SK-N-SH (cell line): Measurements from ENCODE around the gene SHLD2. TPM values are rescaled to one million over a fixed set of nuclear protein-coding genes. Genes with fewer than 3 reads are reported as not detected.

Experiments used
- CTCF ChIA-PET: fragments of 300-600, 350-600 bp; formaldehyde crosslinking; extraction: SDS; loops from one replicate; lab custom pipeline; 2021; lab: Yijun Ruan, JAX
- POLR2A ChIA-PET: fragments of 350-600 bp; sonication (Branson Sonifier 250); formaldehyde crosslinking; extraction: SDS; loops from one replicate; lab custom pipeline; 2020; ENCODE audit warnings: antibody characterized with exemption, inconsistent platforms; lab: Yijun Ruan, JAX
- DNase-seq: peaks from one replicate; pipeline ENCODE4 v3.0.0; 2012
- H2AFZ ChIP-seq: fragments of 200-600 bp; sonication (generic); 2 replicates; pipeline ENCODE4 v1.8.1; 2016; ENCODE audit warnings: antibody characterized with exemption, mild to moderate bottlenecking, low read depth
- H3F3A ChIP-seq: fragments of 200-600 bp; sonication (generic); replicated peaks from 2 replicates; pipeline ENCODE3; 2016; ENCODE audit warnings: antibody characterized with exemption, mild to moderate bottlenecking; ENCODE audit not compliant: insufficient read depth
- H3K27ac ChIP-seq, 2 experiments: fragments of 200-500 bp in 1 of 2; fragments of 200-600 bp in 1 of 2; sonication (Bioruptor generic) in 1 of 2; sonication (generic), shearing (Covaris generic) in 1 of 2; 2 replicates each; pipeline versions ENCODE4 v1.5.1 to v1.6.1; 2014 to 2016; ENCODE audit warnings: low read depth in 2 of 2, inconsistent platforms in 1 of 2, low read length in 1 of 2, mild to moderate bottlenecking in 1 of 2, mixed read lengths in 1 of 2
- H3K27me3 ChIP-seq: fragments of 200-600 bp; sonication (generic), shearing (Covaris generic); 2 replicates; pipeline ENCODE4 v1.6.1; 2016; ENCODE audit warnings: mixed run types; ENCODE audit not compliant: insufficient read depth
- H3K36me3 ChIP-seq, 2 experiments: fragments of 200-500 bp in 1 of 2; fragments of 200-600 bp in 1 of 2; sonication (Bioruptor generic) in 1 of 2; sonication (generic) in 1 of 2; replicated peaks in 1 of 2; 2 replicates each; pipeline versions ENCODE3 to v1.5.1; 2014 to 2016; ENCODE audit warnings: low read length in 1 of 2, mild to moderate bottlenecking in 1 of 2; ENCODE audit not compliant: insufficient read depth in 2 of 2, control insufficient read depth in 1 of 2
- H3K4me1 ChIP-seq, 2 experiments: fragments of 200-500 bp in 1 of 2; fragments of 200-600 bp in 1 of 2; sonication (Bioruptor generic) in 1 of 2; sonication (generic), shearing (Covaris generic) in 1 of 2; 2 replicates each; pipeline versions ENCODE4 v1.5.1 to v1.6.1; 2014 to 2016; ENCODE audit warnings: low read depth in 1 of 2, low read length in 1 of 2, mixed run types in 1 of 2; ENCODE audit not compliant: insufficient read depth in 2 of 2, control insufficient read depth in 1 of 2
- H3K4me2 ChIP-seq: fragments of 200-600 bp; sonication (generic), shearing (Covaris generic); 2 replicates; pipeline ENCODE4 v1.6.1; 2017; ENCODE audit warnings: mixed run types
- H3K4me3 ChIP-seq, 2 experiments: fragments of 200-500 bp in 1 of 2; fragments of 200-600 bp in 1 of 2; sonication (Bioruptor generic) in 1 of 2; sonication (generic), shearing (Covaris generic) in 1 of 2; 2 replicates each; pipeline versions ENCODE4 v1.5.1 to v1.8.1; 2014 to 2016; ENCODE audit warnings: low read depth in 2 of 2, inconsistent platforms in 1 of 2, low read length in 1 of 2, mild to moderate bottlenecking in 1 of 2, mixed read lengths in 1 of 2, moderate library complexity in 1 of 2
- H3K79me2 ChIP-seq: fragments of 200-600 bp; sonication (generic); 2 replicates; pipeline ENCODE4 v1.8.1; 2017; ENCODE audit warnings: mild to moderate bottlenecking; ENCODE audit not compliant: insufficient read depth
- H3K9ac ChIP-seq: fragments of 200-600 bp; sonication (generic); 2 replicates; pipeline ENCODE4 v1.6.1; 2017; ENCODE audit warnings: mixed run types
- H3K9me2 ChIP-seq: fragments of 200-600 bp; sonication (generic); 2 replicates; pipeline ENCODE4 v1.6.1; 2017; ENCODE audit warnings: mixed run types
- H3K9me3 ChIP-seq: fragments of 200-600 bp; sonication (generic); 2 replicates; pipeline ENCODE4 v1.6.1; 2017; ENCODE audit warnings: mixed run types, mild to moderate bottlenecking, moderate library complexity
- H4K20me1 ChIP-seq: fragments of 200-600 bp; sonication (generic); 2 replicates; pipeline ENCODE4 v1.6.1; 2017; ENCODE audit warnings: mild to moderate bottlenecking, mixed run types; ENCODE audit not compliant: insufficient read depth
- FOXM1 ChIP-seq: IDR thresholded peaks from 2 replicates; pipeline ENCODE4 v1.4.0; 2012; ENCODE audit warnings: low read depth, mild to moderate bottlenecking
- GABPA ChIP-seq: IDR thresholded peaks from 2 replicates; pipeline ENCODE4 v1.4.0; 2012; ENCODE audit warnings: low read depth, mild to moderate bottlenecking
- GATA2 ChIP-seq: sonication (generic); formaldehyde crosslinking; IDR thresholded peaks from 2 replicates; pipeline ENCODE4 v1.5.0; 2020; ENCODE audit warnings: mild to moderate bottlenecking, missing genetic modification reagents
- MEF2A ChIP-seq: IDR thresholded peaks from 2 replicates; pipeline ENCODE4 v1.4.0; 2012; ENCODE audit warnings: low read depth, borderline replicate concordance
- MXI1 ChIP-seq: IDR thresholded peaks from 2 replicates; pipeline ENCODE4 v1.6.1; 2012; ENCODE audit warnings: mild to moderate bottlenecking, low read depth, low read length, improper control_type of control experiment
- NFIC ChIP-seq: IDR thresholded peaks from 2 replicates; pipeline ENCODE4 v1.4.0; 2012; ENCODE audit warnings: borderline replicate concordance
- NRF1 ChIP-seq: IDR thresholded peaks from 2 replicates; pipeline ENCODE4 v1.6.1; 2012; ENCODE audit warnings: low read depth, mild to moderate bottlenecking, low read length
- RFX5 ChIP-seq: IDR thresholded peaks from 2 replicates; pipeline ENCODE4 v1.6.1; 2012; ENCODE audit warnings: mild to moderate bottlenecking, improper control_type of control experiment, low read length
- RXRA ChIP-seq: IDR thresholded peaks from 2 replicates; pipeline ENCODE4 v1.4.0; 2012; ENCODE audit warnings: low read depth, mild to moderate bottlenecking, borderline replicate concordance
- SMC3 ChIP-seq: IDR thresholded peaks from 2 replicates; pipeline ENCODE4 v1.6.1; 2012; ENCODE audit warnings: low read depth, low read length, improper control_type of control experiment
- TAF1 ChIP-seq: IDR thresholded peaks from 2 replicates; pipeline ENCODE4 v1.6.1; 2012; ENCODE audit warnings: low read depth, mild to moderate bottlenecking, low read length, moderate library complexity, borderline replicate concordance
- YY1 ChIP-seq: IDR thresholded peaks from 2 replicates; pipeline ENCODE4 v1.4.0; 2012; ENCODE audit warnings: low read depth, mild to moderate bottlenecking
- WGBS: methylation state at CpG from one replicate; pipeline ENCODE4 v1.1.6; 2017; ENCODE audit warnings: low lambda C conversion rate; 5-methylcytosine and 5-hydroxymethylcytosine counted together
- polyA plus RNA-seq, 3 experiments: library from polyadenylated mRNA; depleted of rRNA; stranded (reverse); fragments of >200 nt; gene quantifications; 2 replicates each; pipeline ENCODE4 v1.2.3, GENCODE V29; 2012
- TF ChIP-seq, protein P1 (sequence below): fragments of 150-350 bp; IDR thresholded peaks from 2 replicates; pipeline ENCODE4 v1.6.1; 2016; ENCODE audit warnings: mild to moderate bottlenecking, low read depth, low read length
- TF ChIP-seq, protein P2 (sequence below): IDR thresholded peaks from 2 replicates; pipeline ENCODE4 v1.4.0; 2012; ENCODE audit warnings: low read depth, borderline replicate concordance
- TF ChIP-seq, protein P3 (sequence below): IDR thresholded peaks from 2 replicates; pipeline ENCODE4 v1.4.0; 2012; ENCODE audit warnings: low read depth

SHLD2 gene
- polyA plus RNA-seq, 1 of the 3 experiments (the other 2 are of a cell fraction) = 4.7 TPM

DNA sequence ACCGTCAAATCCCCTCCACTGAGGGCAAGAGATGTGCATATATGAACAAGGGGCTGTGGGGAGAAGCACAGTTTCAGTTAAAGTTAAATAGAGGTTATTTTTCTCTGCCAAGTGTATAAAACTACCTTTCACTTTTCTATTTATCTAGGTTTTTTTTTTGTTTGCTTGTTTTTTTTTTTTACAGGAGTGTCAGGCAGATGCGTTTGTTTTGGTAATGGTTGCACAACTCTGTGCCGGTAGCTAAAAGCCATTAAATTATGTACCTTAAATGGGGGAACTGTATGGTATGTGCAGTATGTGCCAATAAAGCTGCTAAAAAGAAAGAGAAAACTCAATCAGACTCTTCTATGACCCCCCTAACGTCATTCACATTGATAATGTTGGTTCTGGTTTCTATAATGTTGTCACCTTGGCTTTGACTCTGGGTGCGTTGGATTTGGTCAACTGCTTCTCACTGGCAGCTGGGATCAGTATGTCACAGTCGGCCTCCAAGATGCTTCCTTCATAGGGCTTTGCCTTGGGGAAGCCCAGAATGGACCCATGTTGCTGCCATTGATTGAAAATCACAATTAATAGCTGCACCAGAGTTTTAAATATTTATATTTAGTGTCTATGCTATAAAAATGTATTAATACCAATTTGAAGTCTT, 34.6 kb upstream of the SHLD2 start (continued):
- TF ChIP-seq, protein P1, sequence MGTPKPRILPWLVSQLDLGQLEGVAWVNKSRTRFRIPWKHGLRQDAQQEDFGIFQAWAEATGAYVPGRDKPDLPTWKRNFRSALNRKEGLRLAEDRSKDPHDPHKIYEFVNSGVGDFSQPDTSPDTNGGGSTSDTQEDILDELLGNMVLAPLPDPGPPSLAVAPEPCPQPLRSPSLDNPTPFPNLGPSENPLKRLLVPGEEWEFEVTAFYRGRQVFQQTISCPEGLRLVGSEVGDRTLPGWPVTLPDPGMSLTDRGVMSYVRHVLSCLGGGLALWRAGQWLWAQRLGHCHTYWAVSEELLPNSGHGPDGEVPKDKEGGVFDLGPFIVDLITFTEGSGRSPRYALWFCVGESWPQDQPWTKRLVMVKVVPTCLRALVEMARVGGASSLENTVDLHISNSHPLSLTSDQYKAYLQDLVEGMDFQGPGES = no peak

DNA sequence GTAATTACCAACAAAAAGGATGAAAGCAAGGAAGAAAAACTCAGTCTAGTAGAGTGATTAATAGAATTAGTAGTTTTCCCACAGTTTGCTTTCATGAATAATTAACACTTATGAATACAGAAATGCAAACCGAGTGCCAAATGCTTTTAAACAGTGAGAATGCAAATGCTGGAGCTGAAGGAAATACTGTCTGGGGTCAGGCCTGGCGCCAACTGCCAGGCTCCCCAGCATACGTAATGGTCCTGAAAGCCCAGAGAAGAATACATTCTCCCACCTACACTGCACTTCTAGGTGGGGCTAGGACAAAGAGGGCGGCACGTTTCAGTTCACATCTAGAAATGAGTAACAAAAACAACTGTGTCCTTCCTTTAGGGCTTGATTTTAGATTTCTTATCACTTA, 30.4 kb upstream of the SHLD2 start:
- Histone ChIP-seq H3K9me2 (no peaks in the 10 kb centered on the region), H3K9me3 (no peaks in the 10 kb centered on the region), H4K20me1 (no peaks in the 10 kb centered on the region), H3F3A (no peaks in the 10 kb centered on the region), H3K36me3 (peaks cover 42 to 61% of the 10 kb centered on the region in 2 experiments), H2AFZ (no peak overlapping the region), H3K27ac (no peak overlapping the region), H3K4me1 (no peaks in the 10 kb centered on the region; a peak in 1 of 4 replicates), H3K4me2 (no peak overlapping the region), H3K79me2 (peaks cover 4% of the 10 kb centered on the region; the same call in 1 of the 2 replicates), H3K4me3 (no peak overlapping the region), H3K9ac (no peak overlapping the region), H3K27me3 (no peaks in the 10 kb centered on the region)
- POLR2A ChIA-PET = no interaction called here
- CTCF ChIA-PET = no interaction called here
- 92% methylated on average over 5 of the region's 5 CpGs for WGBS
- no peak for TF ChIP-seq SMC3
- TF ChIP-seq GABPA = no peak
- no peak for TF ChIP-seq YY1
- TF ChIP-seq RFX5 = no peak
- TF ChIP-seq MXI1 = no peak
- TF ChIP-seq, protein P1 = no peak
- TF ChIP-seq GATA2 (CRISPR knock-in tag) = no peak
- no peak for TF ChIP-seq TAF1
- no peak for TF ChIP-seq FOXM1
- TF ChIP-seq RXRA = no peak
- TF ChIP-seq NRF1 = no peak
- DNase-seq = no peak

DNA sequence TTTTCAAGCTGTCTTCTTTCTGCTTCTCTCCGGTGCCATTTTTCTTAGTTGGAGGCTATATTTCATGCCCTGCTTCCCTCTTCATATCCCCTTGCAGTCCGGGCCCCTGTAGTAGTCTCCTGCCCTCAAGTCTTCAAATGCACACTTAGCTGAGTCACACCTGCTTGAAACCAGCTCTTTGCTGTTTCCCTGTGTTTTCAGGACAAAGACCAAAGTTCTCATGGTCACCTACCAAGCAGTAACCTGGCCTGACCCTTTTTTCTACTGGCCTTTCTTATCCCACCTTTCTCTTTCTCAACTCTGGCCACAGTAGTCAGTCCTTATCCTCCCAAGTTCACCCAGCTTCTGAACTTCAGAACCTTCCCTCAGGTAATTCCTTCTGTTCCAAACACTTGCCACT, 28.8 kb upstream of the SHLD2 start:
- 93% methylated on average over 2 of the region's 2 CpGs for WGBS
- no peak for DNase-seq
- CTCF ChIA-PET = no interaction called here
- Histone ChIP-seq H3K9me2 (no peaks in the 10 kb centered on the region), H3K27me3 (no peaks in the 10 kb centered on the region), H3K4me3 (no peak overlapping the region), H3K4me1 (no peaks in the 10 kb centered on the region; a peak in 1 of 4 replicates), H3K9ac (no peak overlapping the region), H4K20me1 (no peaks in the 10 kb centered on the region), H3K79me2 (peaks cover 4% of the 10 kb centered on the region; the same call in 1 of the 2 replicates), H2AFZ (no peak overlapping the region), H3F3A (no peaks in the 10 kb centered on the region), H3K4me2 (no peak overlapping the region), H3K27ac (no peak overlapping the region), H3K9me3 (no peaks in the 10 kb centered on the region), H3K36me3 (peaks cover 32 to 55% of the 10 kb centered on the region in 2 experiments)
- POLR2A ChIA-PET = no interaction called here
- TF ChIP-seq MEF2A (no peak), NFIC (no peak)
- TF ChIP-seq, protein P2, sequence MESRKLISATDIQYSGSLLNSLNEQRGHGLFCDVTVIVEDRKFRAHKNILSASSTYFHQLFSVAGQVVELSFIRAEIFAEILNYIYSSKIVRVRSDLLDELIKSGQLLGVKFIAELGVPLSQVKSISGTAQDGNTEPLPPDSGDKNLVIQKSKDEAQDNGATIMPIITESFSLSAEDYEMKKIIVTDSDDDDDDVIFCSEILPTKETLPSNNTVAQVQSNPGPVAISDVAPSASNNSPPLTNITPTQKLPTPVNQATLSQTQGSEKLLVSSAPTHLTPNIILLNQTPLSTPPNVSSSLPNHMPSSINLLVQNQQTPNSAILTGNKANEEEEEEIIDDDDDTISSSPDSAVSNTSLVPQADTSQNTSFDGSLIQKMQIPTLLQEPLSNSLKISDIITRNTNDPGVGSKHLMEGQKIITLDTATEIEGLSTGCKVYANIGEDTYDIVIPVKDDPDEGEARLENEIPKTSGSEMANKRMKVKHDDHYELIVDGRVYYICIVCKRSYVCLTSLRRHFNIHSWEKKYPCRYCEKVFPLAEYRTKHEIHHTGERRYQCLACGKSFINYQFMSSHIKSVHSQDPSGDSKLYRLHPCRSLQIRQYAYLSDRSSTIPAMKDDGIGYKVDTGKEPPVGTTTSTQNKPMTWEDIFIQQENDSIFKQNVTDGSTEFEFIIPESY = no peak
- TF ChIP-seq, protein P3, sequence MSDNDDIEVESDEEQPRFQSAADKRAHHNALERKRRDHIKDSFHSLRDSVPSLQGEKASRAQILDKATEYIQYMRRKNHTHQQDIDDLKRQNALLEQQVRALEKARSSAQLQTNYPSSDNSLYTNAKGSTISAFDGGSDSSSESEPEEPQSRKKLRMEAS = no peak
